Stimulated activated CD8-positive, alpha-beta memory T cell treated with anti-CD3 and anti-CD28 coated beads, Interleukin-15, amount 100 ng/mL, for 4 hours (primary cell): ENCODE measurements around the gene FSTL1.

Source experiments
- DNase-seq, 2 donors: peaks; one replicate each; pipeline ENCODE4 v3.0.0-alpha.2; 2020; ENCODE audit warnings: low read depth in 2 of 2

The FSTL1 gene

DNA sequence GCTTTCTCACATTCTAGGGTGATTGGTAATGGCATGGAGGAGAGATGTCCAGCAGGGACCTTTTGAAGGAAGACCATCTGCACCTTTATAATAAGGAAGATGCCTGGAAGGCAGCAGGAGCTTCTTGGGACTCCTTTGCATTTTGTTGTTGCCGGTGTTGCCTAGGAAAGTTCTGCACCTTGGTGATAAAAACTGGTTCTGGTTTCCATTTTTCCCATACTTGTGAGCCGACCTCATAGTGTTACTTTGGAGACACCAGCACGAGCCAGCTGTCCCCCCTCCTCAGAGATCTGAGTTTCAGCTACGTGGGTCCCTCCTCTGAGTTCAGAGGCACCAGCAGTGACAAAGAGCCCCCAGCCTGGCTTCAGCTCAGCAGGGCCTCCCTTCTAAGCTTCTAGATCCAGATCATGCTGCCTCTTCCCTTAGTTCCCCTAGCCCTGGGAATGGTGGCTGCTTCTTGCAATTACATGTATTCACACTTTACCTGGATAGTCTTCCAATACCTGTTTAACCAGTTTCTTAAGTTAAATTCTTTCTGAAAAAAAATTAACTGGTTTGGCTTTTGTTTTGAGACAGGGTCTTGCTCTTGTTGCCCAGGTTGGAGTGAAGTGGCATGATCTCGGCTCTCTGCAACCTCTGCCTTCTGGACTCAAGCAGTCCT is 18.0 kb upstream of the FSTL1 start:
- no peak for DNase-seq

- no peak for DNase-seq
These were observed 11.7 kb upstream of the FSTL1 start for GRCh38 chr3:120462409-120462959.

DNA sequence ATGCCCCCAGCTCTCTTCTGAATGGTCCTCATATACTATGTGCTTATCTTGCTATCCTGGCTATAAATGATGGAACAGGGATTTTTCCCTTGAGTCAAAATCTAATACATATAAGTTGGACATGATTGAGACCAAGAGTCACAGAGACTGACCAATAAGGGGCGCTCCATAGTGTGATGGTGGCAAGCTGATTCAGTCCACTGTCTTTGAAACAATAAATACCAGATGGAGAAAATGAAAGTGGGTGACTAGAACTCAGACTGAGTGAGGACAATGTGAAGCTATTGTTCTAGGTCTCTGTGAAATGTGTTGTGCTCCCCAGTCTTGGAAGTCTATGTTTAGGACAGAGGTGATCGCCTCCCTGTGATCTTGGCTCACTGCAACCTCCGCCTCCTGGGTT is 10.6 kb upstream of the FSTL1 start:
- no peak for DNase-seq

DNA sequence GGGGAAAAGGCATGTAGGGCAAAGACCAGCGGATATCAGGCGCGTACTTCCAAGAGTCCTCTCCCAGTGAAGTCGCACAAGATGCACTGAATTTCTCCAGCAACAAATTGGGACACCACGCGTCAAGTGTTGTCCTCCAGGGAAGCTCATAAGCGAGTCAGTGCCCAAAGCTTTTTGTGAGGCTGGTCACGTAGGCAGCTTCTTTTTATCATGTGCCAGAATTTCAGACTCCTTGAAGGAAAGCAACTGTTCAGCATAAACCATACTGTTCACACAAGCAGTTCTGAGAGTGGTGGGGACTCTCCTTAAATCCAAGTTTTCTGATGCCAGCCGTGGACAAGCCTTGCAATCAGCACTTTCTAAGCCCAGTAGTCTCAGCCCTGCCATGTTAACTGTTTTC is 10.1 kb upstream of the FSTL1 start:
- DNase-seq = no peak

- DNase-seq = no peak
These were observed 9.5 kb upstream of the FSTL1 start for GRCh38 chr3:120460181-120460790.

- DNase-seq = no peak
These were observed 8.4 kb upstream of the FSTL1 start for GRCh38 chr3:120459196-120459595.

- no peak for DNase-seq
These were observed 7.0 kb upstream of the FSTL1 start for GRCh38 chr3:120457827-120458226.

GRCh38 chr3:120454076-120454689 is 3.4 kb upstream of the FSTL1 start:
- no peak for DNase-seq

- DNase-seq = no peak
These were observed 2.0 kb upstream of the FSTL1 start for GRCh38 chr3:120452816-120453215.

DNA sequence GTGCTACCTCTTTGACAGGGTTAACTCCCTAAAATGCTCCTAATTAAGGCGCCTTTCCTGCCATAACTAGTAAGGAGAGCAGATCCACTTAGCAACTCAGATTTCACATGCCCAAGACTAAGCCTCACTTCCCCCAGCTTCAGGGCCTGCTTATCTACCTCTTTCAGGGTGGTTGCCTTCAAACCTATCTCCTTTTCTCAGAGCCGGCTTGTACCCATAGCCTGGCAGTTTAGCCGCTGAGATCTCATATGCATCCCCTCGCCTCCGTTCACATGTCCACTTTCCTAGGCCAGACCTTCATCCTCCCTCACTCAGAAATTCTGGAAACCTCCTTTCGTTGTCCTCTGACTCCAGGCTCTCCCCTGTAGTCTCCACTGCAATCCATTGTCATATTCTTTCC is 1.0 kb upstream of the FSTL1 start:
- DNase-seq = no peak

GRCh38 chr3:120451272-120451761 is 525 bp upstream of the FSTL1 start:
- DNase-seq = no peak

DNA sequence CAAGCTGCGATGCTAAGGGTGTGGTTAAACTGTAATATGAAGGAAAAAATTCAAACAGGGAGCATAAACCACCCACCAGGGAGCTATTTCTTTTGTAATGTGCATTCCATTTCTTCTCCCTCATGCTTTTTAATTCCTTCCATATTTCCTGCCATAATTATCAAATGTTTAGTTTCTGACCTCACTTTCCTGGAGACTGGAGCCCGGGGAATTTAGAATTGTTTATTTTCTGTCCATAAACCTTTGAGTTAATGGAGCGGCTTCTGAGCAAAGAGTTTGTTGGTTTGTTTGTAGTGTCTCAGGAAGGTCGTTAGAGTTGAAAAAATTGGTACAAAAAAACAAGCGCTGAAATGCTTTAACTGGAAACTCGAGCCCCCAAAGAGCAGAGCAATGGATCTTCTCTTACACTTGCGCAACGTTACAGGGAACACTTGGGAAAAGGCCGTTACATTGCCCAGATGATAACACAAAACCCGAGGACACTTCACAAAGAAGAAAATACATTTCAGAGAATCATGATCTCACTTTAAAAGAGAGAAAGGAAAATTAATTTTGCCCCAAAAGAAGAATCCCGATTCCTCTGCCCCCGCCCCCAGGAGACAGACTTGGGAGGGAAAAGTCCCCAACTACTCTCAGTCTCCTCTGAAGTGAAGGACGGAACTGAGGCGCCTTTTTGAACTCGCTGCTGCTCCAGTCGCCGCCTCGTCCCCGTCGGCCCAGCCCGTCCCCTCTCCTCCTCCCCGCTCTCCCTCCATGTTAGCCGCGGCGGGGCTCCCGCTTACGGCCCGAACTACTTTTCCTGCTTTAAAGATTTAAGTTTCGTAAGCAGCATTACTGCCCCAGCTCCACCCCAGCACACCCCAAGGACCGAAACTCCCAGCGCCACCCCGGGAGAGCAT is 842 bp downstream of the FSTL1 start:
- no peak for DNase-seq

DNA sequence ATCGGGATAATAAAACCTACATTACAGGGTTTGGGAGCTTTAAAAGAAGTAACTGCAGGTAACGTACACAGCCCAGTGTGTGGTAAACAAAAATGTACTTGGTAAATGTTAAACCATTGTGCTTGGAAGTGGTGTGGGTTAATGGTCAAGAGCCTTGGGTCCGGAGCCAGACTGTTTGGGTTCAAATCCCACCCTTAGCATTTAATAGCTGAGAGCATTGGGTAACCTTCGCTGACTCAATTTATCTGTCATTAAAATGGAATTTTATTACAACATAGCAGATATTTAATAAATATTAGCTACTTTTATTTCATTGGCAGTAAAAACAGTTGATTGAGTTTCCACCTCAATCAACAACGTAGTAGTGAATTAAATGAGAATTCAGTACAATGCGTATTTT is 1.5 kb downstream of the FSTL1 start:
- DNase-seq = no peak

DNA sequence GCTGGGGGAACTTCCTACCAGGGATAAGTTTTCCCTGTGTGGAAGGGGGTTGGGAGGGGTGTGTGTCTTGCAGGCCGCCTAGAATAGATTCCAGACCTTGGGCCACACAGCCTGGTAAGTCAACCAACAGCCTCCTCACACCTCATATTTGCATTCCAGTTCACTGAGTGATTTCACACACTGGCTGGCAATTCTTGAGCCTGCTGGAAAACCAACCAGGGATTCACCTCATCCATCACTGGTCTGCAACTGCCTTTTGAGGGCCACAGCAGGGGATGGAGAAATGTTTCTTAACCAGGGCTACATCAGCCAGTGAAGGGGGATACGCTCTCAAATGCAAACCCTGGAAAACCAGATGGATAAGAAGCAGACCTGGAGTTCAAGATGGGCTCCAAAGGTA is 2.0 kb downstream of the FSTL1 start:
- DNase-seq = no peak

- no peak for DNase-seq
These were observed 3.7 kb downstream of the FSTL1 start for GRCh38 chr3:120446891-120447668.

GRCh38 chr3:120445654-120446053 is 5.1 kb downstream of the FSTL1 start:
- DNase-seq = no peak

DNA sequence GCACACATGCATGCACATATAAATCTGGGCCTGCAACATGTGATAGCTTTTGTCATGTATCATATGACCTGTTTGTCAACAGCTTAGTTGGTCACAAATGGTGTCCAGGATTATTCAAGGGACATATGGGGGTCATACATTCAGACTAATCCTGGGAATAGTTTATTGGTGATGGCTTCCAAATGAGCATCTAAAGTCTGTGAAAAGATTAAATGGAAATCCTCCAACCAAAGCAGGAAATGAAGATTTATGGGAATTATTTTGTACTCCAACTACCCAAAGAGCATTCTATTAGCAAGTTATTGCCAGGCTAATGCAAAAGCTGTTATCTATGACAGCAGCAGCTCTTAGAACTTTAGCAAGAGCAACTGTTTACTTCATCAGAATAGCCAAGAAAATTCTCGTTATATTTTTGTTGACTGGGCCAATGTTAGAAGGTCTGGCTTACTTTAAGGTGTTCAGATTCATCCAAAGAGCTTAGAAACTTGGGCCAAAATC is 7.1 kb downstream of the FSTL1 start:
- no peak for DNase-seq

- no peak for DNase-seq
These were observed 7.7 kb downstream of the FSTL1 start for GRCh38 chr3:120442975-120443517.

DNA sequence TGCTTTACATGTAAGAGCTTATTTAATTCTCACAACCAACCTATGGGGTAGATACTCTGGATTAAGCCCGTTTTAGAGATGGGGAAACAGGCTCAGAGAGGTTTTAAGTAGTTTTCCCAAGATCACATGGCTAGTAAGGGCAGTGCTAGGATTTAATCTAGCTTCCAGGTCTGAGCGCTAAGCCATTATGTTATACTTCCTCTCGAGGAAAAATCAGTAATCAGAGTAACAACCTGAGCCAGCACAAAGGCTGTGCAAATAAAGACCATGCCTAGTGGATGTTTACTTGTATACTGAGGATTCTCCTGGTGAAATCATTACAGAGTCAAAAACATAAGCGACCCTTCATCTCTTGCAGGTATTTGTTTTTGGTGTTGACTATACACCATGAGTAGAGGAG is 9.0 kb downstream of the FSTL1 start:
- no peak for DNase-seq

DNA sequence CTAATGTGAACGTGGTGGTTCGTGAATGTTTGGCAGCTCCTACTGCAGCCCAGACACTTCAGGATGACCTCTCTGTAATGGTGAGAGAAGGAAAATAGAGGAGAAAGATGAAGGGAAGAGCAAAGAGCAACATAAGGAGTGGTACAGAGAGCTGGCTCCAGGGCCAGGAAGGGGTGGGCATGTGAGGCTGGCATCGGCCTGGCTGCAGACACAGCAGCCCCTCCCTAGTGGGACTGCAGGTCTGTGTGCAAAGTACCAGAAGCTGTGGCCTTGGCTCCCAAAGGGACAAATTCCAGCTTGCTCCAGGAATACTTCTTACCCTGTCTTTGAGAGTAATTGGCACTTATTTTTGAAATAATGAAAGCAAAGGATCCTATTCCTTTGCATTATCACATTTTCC is 10.0 kb downstream of the FSTL1 start:
- no peak for DNase-seq
